Right cardiac atrium (tissue), 5 donors: ENCODE results near the gene FAM228B. TPM values are rescaled to one million over a fixed set of nuclear protein-coding genes. Genes with fewer than 3 reads are reported as not detected.

Source experiments
- polyA plus RNA-seq: library from polyadenylated mRNA; stranded (reverse); fragments of 200-250 nt; gene quantifications from one replicate; pipeline ENCODE4 v1.2.3, GENCODE V29; 2013
- total RNA-seq, 4 donors: library from RNA; stranded (reverse); fragmentation: NEBNext Ultra II Directional; extraction: Animal tissue kit (Norgen Biotek cat#: 25700); gene quantifications; one replicate each; pipeline ENCODE4 v1.2.1, GENCODE V29; 2021
- donor health status: healthy with polysubstance abuse.
- donor health status: DM: no; HTN: yes; CAD: no.
- donor health status: DM: no; HTN: no; CAD: no.
- donor health status: DM: no; HTN: yes; CAD: no; lungs with severe emphysema.
- donor health status: DM: yes; HTN: yes; CAD: no.

FAM228B gene
- total and polyA plus RNA-seq, 5 donors, result 37.9 to 69.0 (median 55.8) TPM

Other genes with a start within 250 kb of the FAM228B start
- 10 to 100 TPM in 2 of 4 donors, 1 to 10 TPM in 2; 9.3 to 15.1 (median 10.3) TPM for gene ATAD2B, start 196.3 kb upstream of the FAM228B start, total RNA-seq
- 2.8 TPM for gene ATAD2B, start 196.3 kb upstream of the FAM228B start, polyA plus RNA-seq
- gene UBXN2A, start 183.0 kb upstream of the FAM228B start, total RNA-seq, result 10 to 100 TPM; 23.0 to 27.3 (median 25.0) TPM
- 14.7 TPM for gene UBXN2A, start 183.0 kb upstream of the FAM228B start, polyA plus RNA-seq
- gene MFSD2B, start 113.4 kb upstream of the FAM228B start, total RNA-seq, result under 1 TPM in 2 of 4 donors, not detected in 2; 0.19 to 0.51 TPM
- 0.18 TPM for gene MFSD2B, start 113.4 kb upstream of the FAM228B start, polyA plus RNA-seq
- 1 to 10 TPM; 5.5 to 7.3 (median 6.2) TPM for gene WDCP, start 76.1 kb upstream of the FAM228B start, total RNA-seq
- gene WDCP, start 76.1 kb upstream of the FAM228B start, polyA plus RNA-seq, result 2.1 TPM
- gene FKBP1B, start 73.7 kb upstream of the FAM228B start, total RNA-seq, result 1 to 10 TPM; 2.7 to 5.1 (median 4.2) TPM
- gene FKBP1B, start 73.7 kb upstream of the FAM228B start, polyA plus RNA-seq, result 4.3 TPM
- 10 to 100 TPM; 54.7 to 59.2 (median 58.3) TPM for gene SF3B6, start 47.1 kb upstream of the FAM228B start, total RNA-seq
- 101 TPM for gene SF3B6, start 47.1 kb upstream of the FAM228B start, polyA plus RNA-seq
- 1 to 10 TPM; 6.0 to 9.7 (median 7.3) TPM for gene TP53I3, start 38.6 kb upstream of the FAM228B start, total RNA-seq
- gene TP53I3, start 38.6 kb upstream of the FAM228B start, polyA plus RNA-seq, result 13.1 TPM
- gene PFN4, start 135 bp upstream of the FAM228B start, total RNA-seq, result 1 to 10 TPM in 2 of 4 donors, under 1 TPM in 1, not detected in 1; 0.83 to 1.7 (median 1.3) TPM
- 2.8 TPM for gene PFN4, start 135 bp upstream of the FAM228B start, polyA plus RNA-seq
- gene FAM228A, start 51.6 kb downstream of the FAM228B start, total RNA-seq, result 1 to 10 TPM in 3 of 4 donors, under 1 TPM in 1; 0.62 to 5.1 (median 2.0) TPM
- 1.5 TPM for gene FAM228A, start 51.6 kb downstream of the FAM228B start, polyA plus RNA-seq
- gene ITSN2, start 237.1 kb downstream of the FAM228B start, total RNA-seq, result 10 to 100 TPM; 44.4 to 58.9 (median 54.8) TPM
- gene ITSN2, start 237.1 kb downstream of the FAM228B start, polyA plus RNA-seq, result 22.8 TPM